Hematopoietic multipotent progenitor cell treated with erythropoietin and hydrocortisone succinate and interleukin-3 and kit ligand, for 6 days (in vitro differentiated cells): ENCODE measurements around the gene SPTBN5.

ENCODE experiments used
- DNase-seq: peaks from one replicate; pipeline ENCODE4 v3.0.0-alpha.2; 2015

SPTBN5 gene

GRCh38 chr15:41882689-41883483 lies 11.0 kb downstream of the SPTBN5 start:
- DNase-seq = no peak

DNA sequence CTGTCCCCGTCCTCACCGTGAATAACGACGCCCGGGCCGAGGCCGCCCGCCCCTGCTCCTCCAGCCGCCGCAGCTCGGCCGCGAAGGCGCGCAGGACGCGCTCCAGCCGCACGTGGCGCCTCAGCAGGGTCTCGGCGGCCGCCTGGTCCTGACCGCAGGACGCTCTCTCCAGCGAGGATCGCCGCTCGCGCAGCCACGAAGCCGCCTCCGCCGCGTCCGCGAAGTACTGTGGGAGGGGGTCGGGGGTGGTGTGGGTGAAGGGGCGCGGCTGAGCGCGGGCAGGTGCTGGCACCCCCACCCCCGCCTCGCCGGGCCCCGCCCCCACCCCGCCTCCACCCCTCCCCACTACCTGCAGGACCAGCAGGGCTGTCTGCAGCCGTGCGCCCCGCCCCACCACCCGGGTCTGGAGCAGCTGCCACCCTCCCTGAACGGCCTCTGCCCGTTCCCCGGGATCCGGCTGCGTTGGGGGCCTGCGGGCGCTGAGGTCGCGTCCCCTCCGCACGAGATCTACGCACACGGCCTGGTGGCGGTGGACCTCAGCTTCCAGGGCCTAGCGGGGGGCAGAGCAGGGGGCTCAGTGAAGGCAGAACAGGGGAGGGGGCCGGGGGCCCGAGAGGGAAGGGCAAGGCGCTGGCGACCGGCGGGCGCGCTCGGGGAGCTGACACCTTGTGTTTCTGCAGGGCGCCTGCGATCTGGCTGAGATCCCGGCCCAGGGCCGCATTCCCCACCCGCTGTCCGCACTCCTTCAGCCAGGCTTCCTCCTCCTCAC lies 11.7 kb downstream of the SPTBN5 start:
- no peak for DNase-seq

GRCh38 chr15:41881550-41881919 lies 12.3 kb downstream of the SPTBN5 start:
- no peak for DNase-seq

- DNase-seq = no peak
These were observed 12.8 kb downstream of the SPTBN5 start for GRCh38 chr15:41881086-41881485.

- DNase-seq = no peak
These were observed 13.5 kb downstream of the SPTBN5 start for GRCh38 chr15:41880156-41880877.

DNA sequence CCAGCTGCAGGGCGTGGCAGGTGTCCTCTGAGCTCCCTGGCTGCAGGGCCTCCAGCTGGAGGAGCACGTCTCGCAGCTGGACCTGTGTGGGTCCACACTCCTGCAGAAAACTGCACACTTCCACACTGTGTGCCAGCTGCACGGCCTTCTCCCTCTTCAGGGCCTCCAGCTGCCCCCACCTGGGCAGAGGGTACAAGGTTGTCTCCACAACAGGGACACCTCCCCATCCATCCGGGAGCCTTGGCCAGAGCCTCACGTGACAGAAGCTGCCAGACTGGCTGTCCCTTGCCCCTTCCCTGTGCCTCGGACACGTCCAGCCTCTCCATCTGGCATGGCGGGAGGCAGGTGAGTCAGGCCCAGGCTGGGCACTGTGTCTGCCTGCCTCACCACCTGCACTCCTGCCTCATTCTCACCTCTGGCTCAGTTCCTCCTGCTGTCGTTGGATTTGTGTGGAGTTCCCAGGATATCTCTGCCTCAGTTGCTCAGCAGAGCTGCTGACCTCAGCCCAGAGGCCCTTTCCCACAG lies 14.5 kb downstream of the SPTBN5 start:
- DNase-seq = no peak

DNA sequence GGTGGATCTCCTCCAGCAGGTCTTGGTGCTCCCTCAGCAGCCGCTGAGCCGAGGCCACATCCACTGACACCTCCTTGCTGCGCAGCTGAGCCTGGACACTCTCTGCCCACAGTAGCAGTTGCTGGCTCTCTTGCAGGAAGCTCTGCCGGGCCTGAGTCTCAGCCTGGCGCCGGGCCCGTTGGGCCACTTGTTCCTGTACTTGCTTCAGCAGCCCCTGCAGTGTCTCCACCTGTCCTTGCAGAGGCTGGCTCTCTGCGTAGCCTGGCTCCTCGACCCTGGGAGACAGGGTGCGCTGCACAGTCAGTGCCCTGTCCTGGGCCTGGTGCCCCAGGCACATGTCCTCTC lies 15.5 kb downstream of the SPTBN5 start:
- DNase-seq = no peak

GRCh38 chr15:41877631-41878354 lies 16.1 kb downstream of the SPTBN5 start:
- DNase-seq = no peak

GRCh38 chr15:41876689-41877088 lies 17.2 kb downstream of the SPTBN5 start:
- DNase-seq = no peak

DNA sequence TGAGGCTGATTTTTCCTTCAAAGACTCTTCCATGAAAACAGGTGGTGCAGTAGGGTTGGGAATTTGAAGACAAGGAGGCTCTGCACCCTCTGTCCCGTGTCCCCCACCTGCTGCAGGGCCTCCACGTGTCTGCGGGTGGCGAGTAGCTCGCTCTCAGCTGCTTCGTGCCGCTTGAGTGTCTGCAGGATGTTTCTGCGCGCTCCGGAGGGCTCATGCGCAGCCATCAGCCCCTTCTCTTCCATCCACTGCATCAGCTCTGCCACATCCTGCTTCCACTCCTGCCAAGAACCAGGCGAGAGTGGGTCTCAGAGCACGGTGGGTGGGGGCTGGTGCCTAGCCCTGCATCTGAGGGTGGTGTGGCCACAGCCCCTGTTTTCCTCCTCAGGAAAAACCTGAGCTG lies 17.8 kb downstream of the SPTBN5 start:
- no peak for DNase-seq

- DNase-seq = no peak
These were observed 19.1 kb downstream of the SPTBN5 start for GRCh38 chr15:41874736-41875135.

DNA sequence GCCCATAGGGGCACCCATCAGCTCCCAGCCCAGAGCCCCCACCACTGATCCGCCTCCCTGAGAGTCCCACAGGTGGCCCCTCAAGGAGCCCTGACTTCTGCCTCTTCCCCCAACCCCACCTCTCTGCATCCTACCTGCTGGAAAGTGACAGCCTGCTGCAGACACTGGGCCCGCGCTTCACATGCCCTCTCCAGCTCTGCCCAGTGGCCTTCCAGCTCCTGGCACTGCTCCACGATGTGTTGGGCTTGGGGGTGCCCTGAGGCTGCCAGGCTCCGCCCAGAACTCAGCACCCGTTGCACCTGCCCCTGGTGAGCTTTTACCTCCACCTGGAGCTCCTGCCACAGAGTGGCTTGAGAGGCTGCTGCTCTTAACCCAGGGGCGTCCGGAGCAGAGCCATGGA lies 20.1 kb downstream of the SPTBN5 start:
- no peak for DNase-seq

- DNase-seq = no peak
These were observed 21.6 kb downstream of the SPTBN5 start for GRCh38 chr15:41872166-41872747.

DNA sequence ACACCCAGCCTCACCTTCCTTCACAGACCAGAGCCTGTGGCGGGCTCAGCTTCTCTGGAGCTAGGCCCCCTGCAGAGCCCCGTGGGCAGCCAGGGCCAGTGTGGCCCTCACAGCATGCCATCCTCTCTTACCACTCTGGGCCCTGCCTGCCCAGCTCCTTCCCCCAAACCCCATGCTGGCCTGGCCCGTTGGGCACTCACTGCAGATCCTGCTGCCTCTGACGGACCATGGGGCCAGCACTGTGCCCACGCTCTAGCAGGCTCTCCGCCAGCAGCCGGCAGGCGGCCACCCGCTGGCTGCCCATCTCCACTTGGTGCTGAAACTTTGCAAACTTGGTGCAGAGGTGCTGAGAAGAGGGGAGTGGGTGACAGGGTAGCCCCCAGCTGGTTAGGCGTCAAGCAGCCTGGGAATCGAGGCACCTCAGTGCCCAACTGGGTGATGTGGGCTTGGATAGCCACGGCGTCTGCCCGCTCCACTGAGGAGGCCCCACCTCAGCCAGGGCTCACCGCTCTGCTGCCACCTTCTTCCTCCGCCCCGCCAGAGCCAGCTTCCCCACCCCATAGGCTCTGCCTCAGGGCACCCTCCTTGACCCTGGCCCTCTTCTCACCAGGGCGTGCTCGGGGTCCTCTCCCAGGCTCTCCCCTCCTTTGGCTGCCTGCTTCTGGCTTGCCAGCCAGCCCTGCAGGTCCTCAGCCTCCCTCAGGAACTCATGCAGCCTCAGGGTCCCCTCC lies 22.5 kb downstream of the SPTBN5 start:
- DNase-seq = no peak

DNA sequence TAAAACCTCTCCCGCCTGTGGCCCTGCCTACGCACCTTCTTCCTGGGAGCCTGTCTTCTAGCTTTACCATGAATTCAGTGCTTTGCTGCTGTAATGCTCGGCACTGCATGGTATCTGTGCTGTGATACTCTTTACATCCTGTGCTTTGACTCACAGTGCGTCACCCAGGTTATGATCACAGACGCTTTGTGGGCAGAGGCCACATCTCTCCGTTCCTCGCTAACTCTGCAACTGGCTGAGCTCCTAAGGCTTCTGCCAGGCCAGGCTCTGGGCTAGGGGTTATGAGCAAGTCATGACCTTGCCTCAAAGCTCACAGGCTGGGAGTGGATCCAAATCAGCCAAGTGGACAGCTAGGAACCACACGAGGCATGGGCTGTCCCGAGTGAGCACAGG lies 23.2 kb downstream of the SPTBN5 start:
- DNase-seq = no peak

- no peak for DNase-seq
These were observed 23.8 kb downstream of the SPTBN5 start for GRCh38 chr15:41869770-41870688.

DNA sequence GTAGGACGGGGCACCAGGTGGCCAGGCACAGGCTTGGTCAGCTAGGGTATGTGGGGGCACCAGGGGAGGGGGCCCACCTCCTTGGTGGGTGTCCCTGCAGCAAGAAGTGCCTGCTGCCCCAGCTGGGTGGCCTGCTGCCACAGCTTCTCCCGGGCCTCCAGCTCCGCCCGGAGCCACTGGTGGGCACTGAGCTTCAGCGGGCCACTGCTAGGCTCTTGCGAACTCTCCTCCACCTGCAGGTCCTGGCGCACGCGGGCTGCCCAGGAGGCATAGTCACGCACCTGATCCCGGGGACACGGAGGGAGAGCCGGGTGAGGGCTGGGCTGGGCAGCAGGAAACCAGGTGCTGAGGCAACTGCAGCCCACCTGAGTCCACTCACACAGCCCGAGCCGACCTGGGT lies 25.5 kb downstream of the SPTBN5 start:
- no peak for DNase-seq

- no peak for DNase-seq
These were observed 26.8 kb downstream of the SPTBN5 start for GRCh38 chr15:41866872-41867579.

DNA sequence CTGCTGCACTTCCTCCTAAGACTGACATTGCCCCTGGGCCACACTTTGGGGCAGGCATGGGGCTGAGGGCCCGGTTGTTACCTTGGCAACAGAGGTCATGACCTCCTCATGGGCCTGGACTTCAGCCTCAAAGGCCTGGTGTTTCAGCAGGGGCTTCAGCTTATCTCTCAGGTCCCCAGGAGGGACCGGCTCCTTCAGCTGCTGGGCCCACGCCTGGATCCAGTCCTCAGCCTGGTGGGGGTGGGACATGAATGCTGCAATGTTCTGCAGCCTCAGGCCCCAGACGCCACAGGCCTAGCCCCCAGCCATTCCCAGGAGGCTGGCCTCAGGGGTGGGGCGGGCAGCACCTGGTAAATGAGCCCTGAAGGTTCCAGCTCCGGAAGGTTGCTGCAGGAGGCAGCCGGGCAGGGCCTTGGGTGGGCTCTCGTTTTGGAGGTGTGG lies 27.6 kb downstream of the SPTBN5 start:
- no peak for DNase-seq

DNA sequence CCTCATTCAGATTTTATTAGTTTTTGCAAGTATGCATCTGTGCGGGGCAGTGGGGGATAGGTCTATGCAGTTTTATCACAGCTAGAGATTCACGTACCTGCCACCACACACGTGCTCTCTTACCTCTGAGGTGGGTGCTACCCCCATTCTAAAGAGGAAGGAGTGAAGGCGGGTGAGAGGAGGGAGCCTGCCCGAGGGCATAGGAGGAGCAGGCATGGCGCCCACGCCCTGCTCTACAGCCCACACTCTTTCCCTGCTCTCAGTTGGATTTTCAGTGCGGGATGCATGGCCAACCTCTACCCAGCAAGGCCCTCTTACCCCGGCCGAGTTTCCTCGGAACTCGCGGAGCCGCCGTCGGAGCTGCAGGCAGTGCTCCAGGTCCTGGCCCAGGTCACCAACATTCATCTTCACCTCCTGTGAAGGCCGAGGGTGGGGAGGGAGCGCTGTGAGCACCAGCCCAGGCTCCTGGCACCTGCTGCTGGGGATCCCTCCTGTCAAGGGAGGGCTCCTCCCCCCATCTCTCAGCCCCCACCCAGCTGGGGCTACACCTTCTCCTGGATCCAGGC lies 28.3 kb downstream of the SPTBN5 start:
- DNase-seq = no peak
